Natural killer cell (primary cell): ENCODE results near the gene KANSL1. TPM values are rescaled to one million over a fixed set of nuclear protein-coding genes. Genes with fewer than 3 reads are reported as not detected.

ENCODE experiments used
- ATAC-seq, 3 donors: fragments of 150-1000 bp in 2 of 3; fragments of 200-7000 bp in 1 of 3; cut with Tn5 transposase; 1 replicate in 1 of 3; 2 replicates in 2 of 3; pipeline ENCODE4 v1.10.0; 2021; ENCODE audit warnings: mild to moderate bottlenecking in 2 of 3, moderate library complexity in 2 of 3
- DNase-seq, 2 donors: peaks; one replicate each; pipeline versions ENCODE4 v3.0.0 to v3.0.0-alpha.2; 2013 to 2021; ENCODE audit warnings: mixed read lengths in 1 of 2
- H3K27ac ChIP-seq: one replicate; pipeline ENCODE4 v1.5.1; 2013; ENCODE audit warnings: mild to moderate bottlenecking, low read length
- H3K27me3 ChIP-seq: one replicate; pipeline ENCODE4 v1.6.1; 2013; ENCODE audit warnings: low read length; ENCODE audit not compliant: control insufficient read depth, insufficient read depth
- H3K36me3 ChIP-seq: one replicate; pipeline ENCODE4 v1.6.1; 2013; ENCODE audit warnings: low read length; ENCODE audit not compliant: control insufficient read depth, insufficient read depth
- H3K4me1 ChIP-seq: one replicate; pipeline ENCODE4 v1.6.1; 2013; ENCODE audit warnings: low read length; ENCODE audit not compliant: control insufficient read depth, insufficient read depth
- H3K4me3 ChIP-seq: one replicate; pipeline ENCODE4 v1.5.1; 2013; ENCODE audit warnings: low read length
- H3K9me3 ChIP-seq: one replicate; pipeline ENCODE4 v1.6.1; 2013; ENCODE audit warnings: low read length; ENCODE audit not compliant: control insufficient read depth, insufficient read depth
- H3K27ac Mint-ChIP-seq, 2 donors: one replicate each; pipeline ENCODE4 v1.8.0; 2022; ENCODE audit warnings: mild to moderate bottlenecking in 2 of 2, mixed read lengths in 2 of 2, moderate library complexity in 1 of 2
- H3K27me3 Mint-ChIP-seq, 2 donors: one replicate each; pipeline ENCODE4 v1.8.0; 2022; ENCODE audit warnings: low read depth in 2 of 2, mixed read lengths in 2 of 2
- H3K36me3 Mint-ChIP-seq: one replicate; pipeline ENCODE4 v1.8.0; 2022; ENCODE audit warnings: mixed read lengths
- H3K4me1 Mint-ChIP-seq, 2 donors: one replicate each; pipeline ENCODE4 v1.8.0; 2022; ENCODE audit warnings: mixed read lengths in 2 of 2
- H3K4me3 Mint-ChIP-seq: one replicate; pipeline ENCODE4 v1.8.0; 2022; ENCODE audit warnings: mild to moderate bottlenecking, moderate library complexity, mixed read lengths
- H3K9me3 Mint-ChIP-seq, 2 donors: one replicate each; pipeline ENCODE4 v1.8.0; 2022; ENCODE audit warnings: mixed read lengths in 2 of 2
- WGBS: methylation state at CpG from one replicate; pipeline ENCODE4 v1.1.7; 2013; ENCODE audit warnings: missing lambda C conversion rate; ENCODE audit not compliant: insufficient coverage; 5-methylcytosine and 5-hydroxymethylcytosine counted together
- intact Hi-C: fragments of 100-400 bp; cut with micrococcal nuclease; formaldehyde crosslinking; loops from one replicate; pipeline ENCODE4 v1.14.2; 2022
- total RNA-seq, 4 donors: library from RNA; stranded (reverse); fragments of 120-200 nt in 1 of 4; gene quantifications; one replicate each; pipeline versions ENCODE4 v1.2.3 to v1.2.4, GENCODE V29; 2013 to 2022
- TF ChIP-seq, protein P1 (sequence below): fragments of 200-600 bp; IDR thresholded peaks from one replicate; pipeline ENCODE4 v1.8.0; 2022; ENCODE audit warnings: antibody characterized with exemption

The KANSL1 gene
- total RNA-seq, 3 donors from 2014 or later (not counting 1 experiment from before 2014, with no cell fraction given), result 202 to 240 (median 220) TPM

DNA sequence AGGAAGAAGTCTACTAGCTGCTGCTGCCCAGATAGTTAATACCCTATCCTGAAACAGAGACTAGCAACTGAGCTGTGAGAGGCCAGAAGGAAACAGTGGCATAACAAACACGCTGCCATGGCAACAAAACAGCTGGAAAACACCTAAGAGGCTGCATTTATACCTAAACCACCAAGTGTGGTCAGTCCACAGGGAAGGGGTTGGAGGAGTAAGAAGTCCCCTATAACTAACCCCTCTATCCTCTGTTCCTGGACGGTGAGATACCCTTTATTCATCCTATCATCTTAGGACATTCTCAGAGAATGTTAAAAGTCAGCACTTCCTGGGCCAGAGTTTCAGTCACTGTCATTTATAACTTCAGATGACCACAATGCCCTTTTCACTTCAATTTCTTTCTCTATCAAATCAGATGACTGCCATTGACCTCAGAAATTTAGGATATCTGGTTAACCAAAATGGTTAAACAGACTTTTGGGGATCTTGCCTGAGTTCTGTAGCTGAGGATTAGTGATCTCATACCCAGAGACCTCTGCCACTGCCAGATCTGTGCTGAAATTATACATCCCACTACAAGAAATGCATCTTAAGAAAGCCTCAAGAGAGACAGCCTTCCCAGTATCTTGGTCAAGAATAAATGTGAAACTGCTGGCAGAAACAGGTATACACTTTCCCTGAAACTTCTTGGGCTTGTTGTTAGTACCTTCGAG is 158.0 kb downstream of the KANSL1 start:
- Mint-ChIP-seq H3K36me3 (peaks cover 27% of the 10 kb centered on the region), H3K4me1 (peaks cover 23 to 32% of the 10 kb centered on the region in 2 donors), H3K27ac (peak overlapping the region; percentile 67 to 70), H3K4me3 (no peak overlapping the region), H3K9me3 (no peaks in the 10 kb centered on the region), H3K27me3 (no peaks in the 10 kb centered on the region)
- H3K27me3 ChIP-seq, result no peaks in the 10 kb centered on the region
- DNase-seq (peak in 1 of 2 donors; percentile 59), ATAC-seq (peak in 2 of 3 donors; percentile 40 to 60)
- TF ChIP-seq, protein P1, sequence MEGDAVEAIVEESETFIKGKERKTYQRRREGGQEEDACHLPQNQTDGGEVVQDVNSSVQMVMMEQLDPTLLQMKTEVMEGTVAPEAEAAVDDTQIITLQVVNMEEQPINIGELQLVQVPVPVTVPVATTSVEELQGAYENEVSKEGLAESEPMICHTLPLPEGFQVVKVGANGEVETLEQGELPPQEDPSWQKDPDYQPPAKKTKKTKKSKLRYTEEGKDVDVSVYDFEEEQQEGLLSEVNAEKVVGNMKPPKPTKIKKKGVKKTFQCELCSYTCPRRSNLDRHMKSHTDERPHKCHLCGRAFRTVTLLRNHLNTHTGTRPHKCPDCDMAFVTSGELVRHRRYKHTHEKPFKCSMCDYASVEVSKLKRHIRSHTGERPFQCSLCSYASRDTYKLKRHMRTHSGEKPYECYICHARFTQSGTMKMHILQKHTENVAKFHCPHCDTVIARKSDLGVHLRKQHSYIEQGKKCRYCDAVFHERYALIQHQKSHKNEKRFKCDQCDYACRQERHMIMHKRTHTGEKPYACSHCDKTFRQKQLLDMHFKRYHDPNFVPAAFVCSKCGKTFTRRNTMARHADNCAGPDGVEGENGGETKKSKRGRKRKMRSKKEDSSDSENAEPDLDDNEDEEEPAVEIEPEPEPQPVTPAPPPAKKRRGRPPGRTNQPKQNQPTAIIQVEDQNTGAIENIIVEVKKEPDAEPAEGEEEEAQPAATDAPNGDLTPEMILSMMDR, result no peak
- H3K4me1 ChIP-seq, result no peaks in the 10 kb centered on the region
- intact Hi-C loops, result no loop called here
- no peak overlapping the region for H3K27ac ChIP-seq
- peaks cover 96% of the 10 kb centered on the region for H3K36me3 ChIP-seq
- no peaks in the 10 kb centered on the region for H3K9me3 ChIP-seq
- 90% methylated on average over 3 of the region's 3 CpGs for WGBS
- no peak overlapping the region for H3K4me3 ChIP-seq

DNA sequence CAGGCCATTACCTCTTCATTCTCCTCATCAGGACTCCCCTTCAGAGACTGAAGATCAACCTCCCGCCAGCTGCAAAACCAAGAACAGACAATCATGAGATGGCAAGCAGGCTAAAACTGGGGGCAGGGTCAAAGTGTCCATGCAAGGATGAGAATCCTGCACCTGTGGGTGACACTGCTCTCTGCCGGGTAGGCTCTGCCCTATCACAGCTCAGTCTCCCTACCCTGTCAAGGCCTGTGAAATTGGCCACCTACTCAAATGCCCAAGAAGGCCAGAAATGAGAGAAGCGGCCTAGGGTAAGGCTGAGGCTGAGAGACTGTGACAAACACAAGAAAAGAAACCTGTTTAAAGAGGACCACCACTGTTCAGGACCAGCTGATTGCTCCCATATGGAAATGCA is 159.8 kb downstream of the KANSL1 start:
- no peaks in the 10 kb centered on the region for H3K27me3 Mint-ChIP-seq
- TF ChIP-seq, protein P1, result no peak
- peaks cover 26% of the 10 kb centered on the region for H3K36me3 Mint-ChIP-seq
- Histone ChIP-seq H3K4me3 (no peak overlapping the region), H3K27ac (no peak overlapping the region), H3K4me1 (no peaks in the 10 kb centered on the region), H3K27me3 (no peaks in the 10 kb centered on the region), H3K9me3 (no peaks in the 10 kb centered on the region), H3K36me3 (peaks cover 82% of the 10 kb centered on the region)
- H3K9me3 Mint-ChIP-seq, result no peaks in the 10 kb centered on the region
- WGBS, result 97% methylated on average over 3 of the region's 3 CpGs
- no peak overlapping the region for H3K4me3 Mint-ChIP-seq
- H3K4me1 Mint-ChIP-seq, result peaks cover 34 to 43% of the 10 kb centered on the region in 2 donors
- peak overlapping the region; percentile 67 to 70 for H3K27ac Mint-ChIP-seq
- intact Hi-C loops, result no loop called here
- ATAC-seq, result no peak
- DNase-seq, result no peak

DNA sequence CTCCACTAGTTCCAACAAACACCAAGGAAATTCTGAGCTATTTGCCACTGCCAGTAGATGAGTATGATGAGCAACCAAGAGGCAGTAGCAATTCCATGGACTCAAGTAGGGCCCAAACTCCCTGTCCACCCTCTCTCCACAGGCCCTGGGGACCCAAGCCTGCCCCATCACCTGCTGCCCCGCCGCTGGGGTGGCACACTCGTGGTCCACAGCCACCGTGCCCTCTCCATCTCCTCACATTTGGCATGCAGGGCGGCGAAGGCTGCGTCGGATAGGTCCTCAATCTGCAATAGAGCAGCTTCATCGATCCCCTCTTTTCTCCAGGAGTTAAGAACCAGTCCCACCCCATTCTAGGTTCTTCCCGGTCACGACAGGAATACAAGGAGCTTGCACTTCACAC is 160.3 kb downstream of the KANSL1 start:
- no peaks in the 10 kb centered on the region for H3K27me3 ChIP-seq
- H3K9me3 Mint-ChIP-seq, result no peaks in the 10 kb centered on the region
- no peak for ATAC-seq
- no peak overlapping the region for H3K4me3 ChIP-seq
- no peaks in the 10 kb centered on the region for H3K9me3 ChIP-seq
- no peak overlapping the region for H3K27ac ChIP-seq
- H3K27ac Mint-ChIP-seq, result peak overlapping the region; percentile 56 to 70
- peaks cover 80% of the 10 kb centered on the region for H3K36me3 ChIP-seq
- H3K4me3 Mint-ChIP-seq, result no peak overlapping the region
- peaks cover 21% of the 10 kb centered on the region for H3K36me3 Mint-ChIP-seq
- H3K4me1 ChIP-seq, result no peaks in the 10 kb centered on the region
- TF ChIP-seq, protein P1, result no peak
- WGBS, result 95% methylated on average over 10 of the region's 11 CpGs
- no peak for DNase-seq
- intact Hi-C loops, result no loop called here
- H3K27me3 Mint-ChIP-seq, result no peaks in the 10 kb centered on the region
- H3K4me1 Mint-ChIP-seq, result peaks cover 34 to 43% of the 10 kb centered on the region in 2 donors

DNA sequence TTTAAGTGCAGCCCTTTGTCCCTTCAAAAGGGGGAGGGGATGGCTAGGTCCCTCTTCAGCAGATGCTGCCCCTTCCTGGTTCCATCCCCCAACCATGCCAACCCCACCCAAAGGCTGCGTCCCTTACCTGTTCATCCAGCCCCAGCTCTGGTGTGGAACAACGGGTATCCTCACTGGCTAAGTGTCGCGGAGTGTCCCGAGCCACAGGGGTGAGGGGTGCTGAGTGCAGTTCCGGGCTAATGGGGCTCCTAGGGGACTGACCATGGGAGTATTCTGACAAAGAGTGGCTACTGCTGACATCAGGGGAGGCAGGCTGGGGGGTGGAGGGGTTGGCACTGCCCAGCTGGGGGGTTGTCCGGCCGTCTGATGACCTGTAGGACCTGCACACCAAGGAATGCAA is 161.3 kb downstream of the KANSL1 start:
- intact Hi-C loops, result no loop called here
- WGBS, result 93% methylated on average over 8 of the region's 8 CpGs
- Histone ChIP-seq H3K27ac (no peak overlapping the region), H3K36me3 (peaks cover 72% of the 10 kb centered on the region), H3K4me3 (no peak overlapping the region), H3K9me3 (no peaks in the 10 kb centered on the region), H3K4me1 (peaks cover 2% of the 10 kb centered on the region), H3K27me3 (no peaks in the 10 kb centered on the region)
- no peaks in the 10 kb centered on the region for H3K9me3 Mint-ChIP-seq
- H3K4me1 Mint-ChIP-seq, result peaks cover 36 to 43% of the 10 kb centered on the region in 2 donors
- peaks cover 12% of the 10 kb centered on the region for H3K36me3 Mint-ChIP-seq
- H3K4me3 Mint-ChIP-seq, result no peak overlapping the region
- no peak for ATAC-seq
- TF ChIP-seq, protein P1, result no peak
- no peaks in the 10 kb centered on the region for H3K27me3 Mint-ChIP-seq
- DNase-seq, result no peak
- H3K27ac Mint-ChIP-seq, result peak overlapping the region in 1 of 2 donors; percentile 70
